ENCODE data around the gene SNX19.
A peak's percentile ranks its signal among the peaks of the same experiment; 100 is the strongest.

The SNX19 gene

GRCh38 chr11:130916238-130916855 is at the start of gene SNX19:
SNX19 (minus strand) TSS chr11:130916479; CDS start chr11:130915939, 540 bp downstream.
- peak; percentile 91 for DNase-seq (ENCODE audit: low read depth)
- TF ChIP-seq, protein P1, sequence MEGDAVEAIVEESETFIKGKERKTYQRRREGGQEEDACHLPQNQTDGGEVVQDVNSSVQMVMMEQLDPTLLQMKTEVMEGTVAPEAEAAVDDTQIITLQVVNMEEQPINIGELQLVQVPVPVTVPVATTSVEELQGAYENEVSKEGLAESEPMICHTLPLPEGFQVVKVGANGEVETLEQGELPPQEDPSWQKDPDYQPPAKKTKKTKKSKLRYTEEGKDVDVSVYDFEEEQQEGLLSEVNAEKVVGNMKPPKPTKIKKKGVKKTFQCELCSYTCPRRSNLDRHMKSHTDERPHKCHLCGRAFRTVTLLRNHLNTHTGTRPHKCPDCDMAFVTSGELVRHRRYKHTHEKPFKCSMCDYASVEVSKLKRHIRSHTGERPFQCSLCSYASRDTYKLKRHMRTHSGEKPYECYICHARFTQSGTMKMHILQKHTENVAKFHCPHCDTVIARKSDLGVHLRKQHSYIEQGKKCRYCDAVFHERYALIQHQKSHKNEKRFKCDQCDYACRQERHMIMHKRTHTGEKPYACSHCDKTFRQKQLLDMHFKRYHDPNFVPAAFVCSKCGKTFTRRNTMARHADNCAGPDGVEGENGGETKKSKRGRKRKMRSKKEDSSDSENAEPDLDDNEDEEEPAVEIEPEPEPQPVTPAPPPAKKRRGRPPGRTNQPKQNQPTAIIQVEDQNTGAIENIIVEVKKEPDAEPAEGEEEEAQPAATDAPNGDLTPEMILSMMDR (IDR thresholded peaks at IDR 0.05; ENCODE audit: insufficient read depth, low read depth, low read length, missing control alignments) = peak; percentile 55
- H3K4me3 ChIP-seq (ENCODE audit: low read length) = peak within 1 kb of the TSS; percentile 88

GRCh38 chr11:130964058-130964792 is 47.9 kb upstream of the SNX19 start:
- TF ChIP-seq, protein P1 (IDR thresholded peaks at IDR 0.05; ENCODE audit: insufficient read depth, low read depth, low read length, missing control alignments) = no peak
- H3K4me3 ChIP-seq (ENCODE audit: low read length) = no peak overlapping the region
- DNase-seq (ENCODE audit: low read depth) = peak; percentile 73

DNA sequence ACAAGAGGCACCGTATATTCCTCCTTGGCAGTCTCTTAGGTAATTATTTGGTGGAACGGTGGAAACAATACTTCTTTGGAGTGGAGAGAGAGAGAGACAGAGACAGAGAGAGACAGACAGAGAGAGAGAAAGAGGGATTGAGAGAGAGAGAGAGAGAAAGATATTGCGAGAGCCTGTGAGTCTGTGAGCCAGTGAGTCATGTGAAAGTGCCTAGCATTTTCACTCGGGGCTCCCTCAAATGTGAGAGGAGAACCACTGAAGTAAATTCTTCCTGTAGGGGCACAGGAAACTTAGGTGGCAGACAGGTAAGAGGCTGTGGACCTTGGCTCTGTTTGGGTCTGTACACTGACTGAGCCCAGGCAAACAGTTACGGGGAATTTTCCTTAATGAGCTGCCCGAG is 31.6 kb upstream of the SNX19 start:
- TF ChIP-seq, protein P1 (IDR thresholded peaks at IDR 0.05; ENCODE audit: insufficient read depth, low read depth, low read length, missing control alignments) = no peak
- H3K4me3 ChIP-seq (ENCODE audit: low read length) = peak overlapping the region; percentile 38
- DNase-seq (ENCODE audit: low read depth) = peak; percentile 76

GRCh38 chr11:130947481-130947880 is 31.2 kb upstream of the SNX19 start:
- H3K4me3 ChIP-seq (ENCODE audit: low read length) = peak overlapping the region; percentile 38
- TF ChIP-seq, protein P1 (IDR thresholded peaks at IDR 0.05; ENCODE audit: insufficient read depth, low read depth, low read length, missing control alignments) = no peak
- DNase-seq (ENCODE audit: low read depth) = peak; percentile 94

DNA sequence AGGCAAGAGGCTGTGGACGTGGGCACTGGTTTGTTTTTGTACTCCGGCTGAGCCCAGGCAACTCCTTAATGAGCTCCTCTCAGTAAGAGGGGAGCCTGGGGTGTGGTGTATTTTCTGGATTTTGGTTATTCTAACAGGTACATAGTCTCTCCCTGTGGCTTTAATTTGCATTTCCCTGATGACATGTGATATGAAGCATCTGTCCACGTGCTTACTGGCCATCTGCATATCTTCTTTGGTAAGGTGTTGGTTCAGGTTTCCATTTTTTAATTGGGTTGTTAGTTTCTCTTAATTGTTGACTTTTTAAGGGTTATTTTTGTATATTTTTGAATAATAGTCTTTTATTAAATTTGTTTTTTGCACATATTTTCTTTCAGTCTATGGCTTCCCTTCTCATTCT is 30.8 kb upstream of the SNX19 start:
- TF ChIP-seq, protein P1 (IDR thresholded peaks at IDR 0.05; ENCODE audit: insufficient read depth, low read depth, low read length, missing control alignments) = no peak
- no peak for DNase-seq (ENCODE audit: low read depth)
- H3K4me3 ChIP-seq (ENCODE audit: low read length) = no peak overlapping the region

GRCh38 chr11:130945896-130946295 is 29.6 kb upstream of the SNX19 start:
- TF ChIP-seq, protein P1 (IDR thresholded peaks at IDR 0.05; ENCODE audit: insufficient read depth, low read depth, low read length, missing control alignments) = no peak
- DNase-seq (ENCODE audit: low read depth) = peak; percentile 75
- no peak overlapping the region for H3K4me3 ChIP-seq (ENCODE audit: low read length)

All from epithelial cell of esophagus (primary cell).